ENCODE measurements around the gene FRMD7.
"Not testable (repeated sequence)": the region's sequence is repeated elsewhere in the genome, so short reads cannot be mapped to it uniquely, and the experiment has no call there.

Gene FRMD7

GRCh38 chrX:132093239-132093860 lies 34.5 kb downstream of the FRMD7 start:
- DNase-seq = no peak

GRCh38 chrX:132092439-132093065 lies 35.3 kb downstream of the FRMD7 start:
- DNase-seq = peak in 4 of 5 experiments; percentile 5 to 53 (median 20)

- DNase-seq = peak in 1 of 5 experiments; percentile 1
Observed at GRCh38 chrX:132090403-132091159, 37.2 kb downstream of the FRMD7 start.

- no peak for DNase-seq
Observed at GRCh38 chrX:132088864-132089263, 39.0 kb downstream of the FRMD7 start.

GRCh38 chrX:132086672-132087071 lies 41.1 kb downstream of the FRMD7 start:
- DNase-seq = no peak

GRCh38 chrX:132085786-132086185 lies 42.0 kb downstream of the FRMD7 start:
- no peak for DNase-seq

GRCh38 chrX:132077912-132078311 lies 49.9 kb downstream of the FRMD7 start:
- DNase-seq = no peak

- no peak for DNase-seq
Observed at GRCh38 chrX:132077414-132077813, 50.4 kb downstream of the FRMD7 start.

GRCh38 chrX:132071254-132071653 lies 56.6 kb downstream of the FRMD7 start:
- DNase-seq = peak in 1 of 5 experiments; percentile 1

- DNase-seq = no peak
Observed at GRCh38 chrX:132068405-132068804, 59.4 kb downstream of the FRMD7 start.

- no peak for DNase-seq
Observed at GRCh38 chrX:132063862-132064261, 64.0 kb downstream of the FRMD7 start.

GRCh38 chrX:132063334-132063733 lies 64.5 kb downstream of the FRMD7 start:
- no peak for DNase-seq

- DNase-seq = peak in 1 of 5 experiments; percentile 2
Observed at GRCh38 chrX:132059973-132060540, 67.8 kb downstream of the FRMD7 start.

- DNase-seq = peak in 1 of 5 experiments; percentile 23
Observed at GRCh38 chrX:132058975-132059374, 68.8 kb downstream of the FRMD7 start.

- no peak for DNase-seq
Observed at GRCh38 chrX:132058050-132058449, 69.8 kb downstream of the FRMD7 start.

GRCh38 chrX:132051778-132052177 lies 76.0 kb downstream of the FRMD7 start:
- DNase-seq = not testable (repeated sequence)

- no peak for DNase-seq
Observed at GRCh38 chrX:132046533-132046932, 81.3 kb downstream of the FRMD7 start.

GRCh38 chrX:132045456-132045855 lies 82.4 kb downstream of the FRMD7 start:
- DNase-seq = no peak

- no peak for DNase-seq
Observed at GRCh38 chrX:132044953-132045352, 82.9 kb downstream of the FRMD7 start.

- DNase-seq = no peak
Observed at GRCh38 chrX:132043977-132044376, 83.8 kb downstream of the FRMD7 start.

- DNase-seq = no peak
Observed at GRCh38 chrX:132041015-132041414, 86.8 kb downstream of the FRMD7 start.

GRCh38 chrX:132040066-132040465 lies 87.8 kb downstream of the FRMD7 start:
- DNase-seq = no peak

- no peak for DNase-seq
Observed at GRCh38 chrX:132037479-132037993, 90.3 kb downstream of the FRMD7 start.

Data from T-helper 2 cell (primary cell).